Esophagus muscularis mucosa (tissue), 4 donors: ENCODE measurements around the gene ABCC4. TPM values are rescaled to one million over a fixed set of nuclear protein-coding genes. Genes with fewer than 3 reads are reported as not detected.

ENCODE experiments used
- DNase-seq: peaks from one replicate; pipeline ENCODE4 v3.0.0-alpha.2; 2017; ENCODE audit errors: extremely low spot score
- H3K27ac ChIP-seq, 4 donors: fragments of 200-600 bp; sonication (generic); replicated peaks in 1 of 4; 1 replicate in 3 of 4; 2 replicates in 1 of 4; pipeline ENCODE4 v1.5.1; 2016 to 2019; ENCODE audit warnings: mild to moderate bottlenecking in 1 of 4
- H3K27me3 ChIP-seq, 4 donors: fragments of 200-600 bp; sonication (generic); one replicate each; pipeline versions ENCODE4 v1.5.1 to v1.6.0; 2016 to 2019
- H3K36me3 ChIP-seq, 4 donors: fragments of 200-600 bp; sonication (generic); one replicate each; pipeline ENCODE4 v1.5.1; 2016 to 2019
- H3K4me1 ChIP-seq, 4 donors: fragments of 200-600 bp; sonication (generic); one replicate each; pipeline ENCODE4 v1.5.1; 2016 to 2019
- H3K4me3 ChIP-seq, 4 donors: fragments of 200-600 bp; sonication (generic); 1 replicate in 2 of 4; 2 replicates in 2 of 4; pipeline ENCODE4 v1.5.1; 2016 to 2019; ENCODE audit warnings: mild to moderate bottlenecking in 4 of 4, moderate library complexity in 1 of 4
- H3K9me3 ChIP-seq, 4 donors: fragments of 200-600 bp; sonication (generic); 1 replicate in 3 of 4; 2 replicates in 1 of 4; pipeline ENCODE4 v1.5.1; 2016 to 2019
- EP300 ChIP-seq: sonication (generic); formaldehyde crosslinking; IDR thresholded peaks from one replicate; pipeline ENCODE4 v1.6.1; 2017; ENCODE audit warnings: antibody characterized with exemption
- POLR2A ChIP-seq: fragments of 450-650 bp; IDR thresholded peaks from one replicate; pipeline ENCODE4 v1.6.1; 2017; ENCODE audit warnings: antibody characterized with exemption, moderate library complexity, mild to moderate bottlenecking, low read depth
- POLR2AphosphoS5 ChIP-seq, 2 donors: sonication (generic); formaldehyde crosslinking; IDR thresholded peaks; one replicate each; pipeline ENCODE4 v1.6.1; 2017; ENCODE audit warnings: antibody characterized with exemption in 2 of 2
- WGBS: methylation state at CpG from one replicate; pipeline ENCODE4 v1.1.5; 2018; 5-methylcytosine and 5-hydroxymethylcytosine counted together
- intact Hi-C: fragments of 100-400 bp; cut with DNase I; formaldehyde crosslinking; loops from one replicate; pipeline ENCODE4 v1.15.1; 2023
- total RNA-seq, 4 donors: library from RNA; depleted of rRNA; stranded (reverse); fragments of >200 nt; gene quantifications; one replicate each; pipeline versions ENCODE4 v1.1.0 to v1.2.1, GENCODE V29; 2016
- TF ChIP-seq, protein P1 (sequence below), 3 experiments: fragments of 200-600 bp in 2 of 3; fragments of 450-650 bp in 1 of 3; sonication (generic) in 2 of 3; IDR thresholded peaks; one replicate each; pipeline ENCODE4 v1.5.1; 2017 to 2019; ENCODE audit warnings: antibody characterized with exemption in 3 of 3, mild to moderate bottlenecking in 2 of 3, moderate library complexity in 1 of 3

Gene ABCC4
- total RNA-seq, 4 donors from 2014 or later, result 5.0 to 6.3 (median 6.0) TPM

DNA sequence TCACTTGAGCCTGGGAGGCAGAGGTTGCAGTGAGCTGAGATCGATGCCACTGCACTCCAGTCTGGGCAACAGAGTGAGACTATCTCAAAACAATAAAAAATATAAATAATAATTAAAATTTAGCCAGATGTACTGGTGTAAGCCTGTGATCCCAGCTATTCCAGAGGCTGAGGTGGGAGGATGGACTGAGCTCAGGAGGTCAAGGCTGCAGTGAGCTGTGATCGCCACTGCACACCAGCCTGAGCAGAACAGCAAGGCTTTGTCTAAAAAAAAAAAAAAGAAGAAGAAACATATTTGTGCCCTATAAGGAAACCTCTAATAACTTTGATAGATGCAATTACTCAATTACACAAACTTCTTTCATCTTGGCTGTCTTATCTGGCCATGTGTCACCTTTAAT is 52.3 kb downstream of the ABCC4 start:
- Histone ChIP-seq H3K27ac (no peak overlapping the region), H3K4me3 (no peak overlapping the region), H3K36me3 (no peaks in the 10 kb centered on the region), H3K4me1 (no peaks in the 10 kb centered on the region), H3K27me3 (no peaks in the 10 kb centered on the region), H3K9me3 (no peaks in the 10 kb centered on the region)
- intact Hi-C loops, result no loop called here
- 86% methylated on average over 2 of the region's 2 CpGs for WGBS
- TF ChIP-seq POLR2AphosphoS5 (IDR thresholded peaks at IDR 0.05) (no peak), EP300 (no peak), POLR2A (no peak)
- TF ChIP-seq, protein P1, sequence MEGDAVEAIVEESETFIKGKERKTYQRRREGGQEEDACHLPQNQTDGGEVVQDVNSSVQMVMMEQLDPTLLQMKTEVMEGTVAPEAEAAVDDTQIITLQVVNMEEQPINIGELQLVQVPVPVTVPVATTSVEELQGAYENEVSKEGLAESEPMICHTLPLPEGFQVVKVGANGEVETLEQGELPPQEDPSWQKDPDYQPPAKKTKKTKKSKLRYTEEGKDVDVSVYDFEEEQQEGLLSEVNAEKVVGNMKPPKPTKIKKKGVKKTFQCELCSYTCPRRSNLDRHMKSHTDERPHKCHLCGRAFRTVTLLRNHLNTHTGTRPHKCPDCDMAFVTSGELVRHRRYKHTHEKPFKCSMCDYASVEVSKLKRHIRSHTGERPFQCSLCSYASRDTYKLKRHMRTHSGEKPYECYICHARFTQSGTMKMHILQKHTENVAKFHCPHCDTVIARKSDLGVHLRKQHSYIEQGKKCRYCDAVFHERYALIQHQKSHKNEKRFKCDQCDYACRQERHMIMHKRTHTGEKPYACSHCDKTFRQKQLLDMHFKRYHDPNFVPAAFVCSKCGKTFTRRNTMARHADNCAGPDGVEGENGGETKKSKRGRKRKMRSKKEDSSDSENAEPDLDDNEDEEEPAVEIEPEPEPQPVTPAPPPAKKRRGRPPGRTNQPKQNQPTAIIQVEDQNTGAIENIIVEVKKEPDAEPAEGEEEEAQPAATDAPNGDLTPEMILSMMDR (IDR thresholded peaks at IDR 0.05), result no peak
- no peak for DNase-seq

DNA sequence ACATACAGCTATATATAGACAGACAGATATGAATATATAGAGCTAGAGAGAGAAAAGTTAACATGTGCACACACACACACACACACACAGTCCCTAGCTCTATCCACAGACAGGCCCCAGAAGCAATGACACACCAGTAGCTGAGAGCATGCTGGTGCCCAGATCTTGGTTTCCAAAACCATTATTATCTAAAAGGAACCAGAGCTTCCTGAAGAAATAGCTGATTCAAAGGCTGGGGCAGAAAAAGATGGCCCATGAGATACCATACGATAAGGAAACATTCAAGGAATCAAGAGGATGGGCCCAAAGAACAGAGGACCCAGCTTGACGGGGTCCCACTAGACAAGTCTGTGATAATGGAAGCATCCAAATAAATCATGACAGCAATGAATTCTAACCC is 53.4 kb downstream of the ABCC4 start:
- TF ChIP-seq EP300 (no peak), POLR2AphosphoS5 (IDR thresholded peaks at IDR 0.05) (no peak), POLR2A (no peak)
- TF ChIP-seq, protein P1 (IDR thresholded peaks at IDR 0.05), result no peak
- H3K4me3 ChIP-seq, result no peak overlapping the region
- no peaks in the 10 kb centered on the region for H3K4me1 ChIP-seq
- no peaks in the 10 kb centered on the region for H3K9me3 ChIP-seq
- H3K27me3 ChIP-seq, result no peaks in the 10 kb centered on the region
- 65% methylated on average over 2 of the region's 2 CpGs for WGBS
- H3K27ac ChIP-seq, result no peak overlapping the region
- no peak for DNase-seq
- intact Hi-C loops, result no loop called here
- no peaks in the 10 kb centered on the region for H3K36me3 ChIP-seq

DNA sequence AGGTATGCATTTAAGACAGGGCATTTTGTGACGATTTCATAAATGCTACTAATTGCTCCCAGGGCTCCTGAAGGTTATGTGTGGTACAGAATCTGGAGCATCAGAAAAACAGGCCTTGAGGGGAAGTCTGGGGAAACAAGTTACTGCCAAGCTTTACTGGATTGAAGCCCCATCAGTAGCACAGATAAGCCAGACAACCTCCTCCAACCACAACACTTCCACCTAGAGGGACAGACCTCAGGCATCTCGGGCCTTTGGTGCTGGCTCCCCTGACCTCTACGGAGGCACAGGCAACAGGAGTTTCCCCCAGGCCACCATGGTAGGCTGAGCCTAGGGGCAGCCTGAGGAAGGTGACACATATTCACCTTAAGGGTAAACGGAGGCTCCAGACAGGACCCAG is 54.1 kb downstream of the ABCC4 start:
- intact Hi-C loops, result no loop called here
- no peak for DNase-seq
- H3K4me1 ChIP-seq, result no peaks in the 10 kb centered on the region
- H3K9me3 ChIP-seq, result no peaks in the 10 kb centered on the region
- H3K27ac ChIP-seq, result no peak overlapping the region
- no peak overlapping the region for H3K4me3 ChIP-seq
- WGBS, result 79% methylated on average over 4 of the region's 4 CpGs
- no peaks in the 10 kb centered on the region for H3K36me3 ChIP-seq
- TF ChIP-seq POLR2A (no peak), POLR2AphosphoS5 (IDR thresholded peaks at IDR 0.05) (no peak), EP300 (no peak)
- TF ChIP-seq, protein P1 (IDR thresholded peaks at IDR 0.05), result no peak
- H3K27me3 ChIP-seq, result no peaks in the 10 kb centered on the region

DNA sequence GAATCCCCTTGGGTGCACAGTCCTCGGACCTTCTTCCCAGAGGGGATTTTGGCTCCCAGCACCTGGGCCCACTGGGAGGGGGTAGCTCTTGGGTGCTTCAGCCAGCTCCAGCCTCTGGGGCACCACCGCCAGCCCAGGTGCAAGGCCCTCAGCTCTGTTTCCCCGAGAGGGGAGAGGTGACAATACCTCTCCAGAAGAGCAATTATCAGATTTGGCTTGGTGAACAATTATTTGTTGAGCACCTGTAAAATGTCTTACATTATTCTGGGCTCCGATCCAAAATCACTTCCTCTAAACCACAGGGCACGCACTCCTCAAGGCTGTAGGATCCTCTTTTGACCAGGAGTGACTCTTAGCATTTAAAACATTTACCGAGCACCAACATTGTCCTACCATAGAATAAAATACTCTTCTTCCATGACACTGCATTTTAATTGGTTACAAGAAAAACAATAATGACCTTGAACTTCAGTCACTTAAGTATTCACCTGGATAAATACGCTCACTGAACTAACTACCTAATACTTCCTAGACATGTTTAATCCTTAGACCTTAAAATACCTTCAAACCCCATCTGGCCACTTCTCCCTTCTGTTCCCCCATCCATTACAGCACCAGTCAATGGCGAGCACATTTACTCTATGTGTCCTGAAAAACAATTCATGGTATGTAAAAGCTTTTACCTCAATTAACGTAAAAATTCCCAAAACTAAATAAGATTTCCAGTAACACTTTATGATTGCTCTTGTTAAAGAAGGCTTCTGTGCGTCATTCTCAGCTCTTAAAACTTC is 54.8 kb downstream of the ABCC4 start:
- intact Hi-C loops, result no loop called here
- Histone ChIP-seq H3K27me3 (no peaks in the 10 kb centered on the region), H3K4me1 (no peaks in the 10 kb centered on the region), H3K9me3 (no peaks in the 10 kb centered on the region), H3K36me3 (no peaks in the 10 kb centered on the region), H3K27ac (no peak overlapping the region), H3K4me3 (no peak overlapping the region)
- TF ChIP-seq EP300 (no peak), POLR2A (no peak), POLR2AphosphoS5 (IDR thresholded peaks at IDR 0.05) (no peak)
- TF ChIP-seq, protein P1 (IDR thresholded peaks at IDR 0.05), result no peak
- WGBS, result 69% methylated on average over 9 of the region's 10 CpGs
- DNase-seq, result no peak

DNA sequence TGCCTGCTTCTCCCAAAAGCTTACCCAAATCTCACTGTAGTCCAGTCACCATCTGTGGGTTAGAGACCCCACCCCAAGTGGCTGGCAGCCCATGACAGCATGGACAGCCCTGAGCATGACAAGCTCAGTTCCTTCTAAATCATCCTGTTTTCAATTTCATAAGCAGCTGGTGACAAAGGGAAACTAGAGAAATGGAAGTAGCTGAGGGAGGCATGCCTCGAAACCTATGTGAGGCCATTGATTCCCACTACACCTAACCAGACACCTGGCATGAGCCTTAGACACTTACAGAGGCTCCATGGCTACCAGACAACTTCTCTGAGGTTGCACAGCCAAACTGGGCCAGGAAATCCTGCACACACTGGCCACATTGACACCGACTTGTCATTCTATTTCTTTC is 56.2 kb downstream of the ABCC4 start:
- 93% methylated on average over 2 of the region's 2 CpGs for WGBS
- H3K27ac ChIP-seq, result no peak overlapping the region
- H3K4me1 ChIP-seq, result no peaks in the 10 kb centered on the region
- H3K4me3 ChIP-seq, result no peak overlapping the region
- no peaks in the 10 kb centered on the region for H3K9me3 ChIP-seq
- DNase-seq, result no peak
- intact Hi-C loops, result no loop called here
- H3K27me3 ChIP-seq, result no peaks in the 10 kb centered on the region
- no peaks in the 10 kb centered on the region for H3K36me3 ChIP-seq
- TF ChIP-seq POLR2AphosphoS5 (IDR thresholded peaks at IDR 0.05), result no peak
- TF ChIP-seq POLR2A, result no peak
- TF ChIP-seq, protein P1 (IDR thresholded peaks at IDR 0.05), result no peak
- TF ChIP-seq EP300, result no peak
